BE2C (cell line): ENCODE data around the gene CCNY.

Experiments
- DNase-seq: peaks from one replicate; pipeline ENCODE4 v3.0.0-alpha.2; 2020
- H3K27me3 ChIP-seq: fragments of 250-450 bp; sonication (Bioruptor Pico); 2 replicates; pipeline ENCODE4 v1.5.1; 2020; ENCODE audit warnings: mild to moderate bottlenecking
- H3K36me3 ChIP-seq: fragments of 250-450 bp; sonication (Bioruptor Pico); 2 replicates; pipeline ENCODE4 v1.5.1; 2020; ENCODE audit warnings: mild to moderate bottlenecking
- H3K4me1 ChIP-seq: fragments of 250-450 bp; sonication (Bioruptor Pico); 2 replicates; pipeline ENCODE4 v1.5.1; 2020
- H3K4me3 ChIP-seq: 2 replicates; pipeline ENCODE4 v1.5.1; 2011; ENCODE audit warnings: low read depth, low read length
- H3K9me3 ChIP-seq: fragments of 250-450 bp; sonication (Bioruptor Pico); 2 replicates; pipeline ENCODE4 v1.5.1; 2020
- CTCF ChIP-seq: IDR thresholded peaks from 2 replicates; pipeline ENCODE4 v1.5.1; 2012; ENCODE audit warnings: mild to moderate bottlenecking, low read depth, low read length

The CCNY gene

GRCh38 chr10:35562427-35562826 lies 226.1 kb downstream of the CCNY start:
- H3K4me1 ChIP-seq = no peaks in the 10 kb centered on the region
- DNase-seq = no peak
- no peak for TF ChIP-seq CTCF
- H3K4me3 ChIP-seq = no peak overlapping the region
- H3K9me3 ChIP-seq = no peaks in the 10 kb centered on the region
- H3K27me3 ChIP-seq = no peaks in the 10 kb centered on the region
- H3K36me3 ChIP-seq = no peaks in the 10 kb centered on the region

- no peaks in the 10 kb centered on the region for H3K4me1 ChIP-seq
- H3K4me3 ChIP-seq = no peak overlapping the region
- H3K36me3 ChIP-seq = no peaks in the 10 kb centered on the region
- H3K27me3 ChIP-seq = no peaks in the 10 kb centered on the region
- H3K9me3 ChIP-seq = no peaks in the 10 kb centered on the region
- TF ChIP-seq CTCF = peak; percentile 100
- DNase-seq = peak; percentile 48
These were observed 227.1 kb downstream of the CCNY start for GRCh38 chr10:35563261-35563891.

GRCh38 chr10:35564341-35564968 lies 228.1 kb downstream of the CCNY start:
- DNase-seq = no peak
- Histone ChIP-seq H3K9me3 (no peaks in the 10 kb centered on the region), H3K36me3 (no peaks in the 10 kb centered on the region), H3K4me3 (no peak overlapping the region), H3K27me3 (no peaks in the 10 kb centered on the region), H3K4me1 (no peaks in the 10 kb centered on the region)
- TF ChIP-seq CTCF = no peak

- Histone ChIP-seq H3K36me3 (no peaks in the 10 kb centered on the region), H3K9me3 (no peaks in the 10 kb centered on the region), H3K27me3 (no peaks in the 10 kb centered on the region), H3K4me1 (no peaks in the 10 kb centered on the region), H3K4me3 (no peak overlapping the region)
- no peak for DNase-seq
- no peak for TF ChIP-seq CTCF
These were observed 229.3 kb downstream of the CCNY start for GRCh38 chr10:35565602-35566081.

GRCh38 chr10:35567951-35568350 lies 231.6 kb downstream of the CCNY start:
- DNase-seq = no peak
- H3K36me3 ChIP-seq = no peaks in the 10 kb centered on the region
- H3K4me1 ChIP-seq = no peaks in the 10 kb centered on the region
- no peak for TF ChIP-seq CTCF
- H3K9me3 ChIP-seq = no peaks in the 10 kb centered on the region
- H3K4me3 ChIP-seq = no peak overlapping the region
- no peaks in the 10 kb centered on the region for H3K27me3 ChIP-seq

GRCh38 chr10:35568483-35569015 lies 232.2 kb downstream of the CCNY start:
- no peaks in the 10 kb centered on the region for H3K9me3 ChIP-seq
- H3K27me3 ChIP-seq = no peaks in the 10 kb centered on the region
- no peak for TF ChIP-seq CTCF
- DNase-seq = no peak
- H3K4me3 ChIP-seq = no peak overlapping the region
- H3K4me1 ChIP-seq = no peaks in the 10 kb centered on the region
- H3K36me3 ChIP-seq = no peaks in the 10 kb centered on the region
